HEK293T (cell line): ENCODE data around the gene RPA1.

Source experiments
- ARNT ChIP-seq: fragments of 450-650 bp; IDR thresholded peaks from 2 replicates; pipeline ENCODE4 v1.6.1; 2017; ENCODE audit warnings: mild to moderate bottlenecking
- BHLHE40 ChIP-seq: fragments of 450-650 bp; IDR thresholded peaks from 2 replicates; pipeline ENCODE4 v1.6.1; 2016; ENCODE audit warnings: mild to moderate bottlenecking, moderate library complexity, borderline replicate concordance
- CTBP1 ChIP-seq: fragments of 450-650 bp; IDR thresholded peaks from 2 replicates; pipeline ENCODE4 v1.6.1; 2016; ENCODE audit warnings: borderline replicate concordance
- ELF4 ChIP-seq: fragments of 450-650 bp; IDR thresholded peaks from 2 replicates; pipeline ENCODE4 v1.6.1; 2017; ENCODE audit warnings: antibody characterized with exemption
- FOXA1 ChIP-seq: fragments of 450-650 bp; IDR thresholded peaks from 2 replicates; pipeline ENCODE4 v1.6.1; 2016; ENCODE audit warnings: mild to moderate bottlenecking
- FOXK2 ChIP-seq: fragments of 450-650 bp; IDR thresholded peaks from 2 replicates; pipeline ENCODE4 v1.6.1; 2016; ENCODE audit warnings: mild to moderate bottlenecking
- FOXM1 ChIP-seq: fragments of 450-650 bp; IDR thresholded peaks from 2 replicates; pipeline ENCODE4 v1.6.1; 2017; ENCODE audit warnings: mild to moderate bottlenecking, borderline replicate concordance
- HDGF ChIP-seq: fragments of 450-650 bp; IDR thresholded peaks from 2 replicates; pipeline ENCODE4 v1.6.1; 2017; ENCODE audit warnings: antibody characterized with exemption, borderline replicate concordance
- L3MBTL2 ChIP-seq: fragments of 450-650 bp; conservative IDR thresholded peaks from 2 replicates; pipeline ENCODE4 v1.6.1; 2016; ENCODE audit warnings: mild to moderate bottlenecking
- NFRKB ChIP-seq: fragments of 450-650 bp; IDR thresholded peaks from 2 replicates; pipeline ENCODE4 v1.6.1; 2016; ENCODE audit warnings: mild to moderate bottlenecking, moderate library complexity
- SP1 ChIP-seq: fragments of 450-650 bp; IDR thresholded peaks from 2 replicates; pipeline ENCODE4 v1.6.1; 2017
- SUZ12 ChIP-seq: fragments of 450-650 bp; IDR thresholded peaks from 2 replicates; pipeline ENCODE4 v1.6.1; 2016; ENCODE audit warnings: mild to moderate bottlenecking
- TARDBP ChIP-seq: fragments of 450-650 bp; IDR thresholded peaks from 2 replicates; pipeline ENCODE4 v1.6.1; 2016

DNA sequence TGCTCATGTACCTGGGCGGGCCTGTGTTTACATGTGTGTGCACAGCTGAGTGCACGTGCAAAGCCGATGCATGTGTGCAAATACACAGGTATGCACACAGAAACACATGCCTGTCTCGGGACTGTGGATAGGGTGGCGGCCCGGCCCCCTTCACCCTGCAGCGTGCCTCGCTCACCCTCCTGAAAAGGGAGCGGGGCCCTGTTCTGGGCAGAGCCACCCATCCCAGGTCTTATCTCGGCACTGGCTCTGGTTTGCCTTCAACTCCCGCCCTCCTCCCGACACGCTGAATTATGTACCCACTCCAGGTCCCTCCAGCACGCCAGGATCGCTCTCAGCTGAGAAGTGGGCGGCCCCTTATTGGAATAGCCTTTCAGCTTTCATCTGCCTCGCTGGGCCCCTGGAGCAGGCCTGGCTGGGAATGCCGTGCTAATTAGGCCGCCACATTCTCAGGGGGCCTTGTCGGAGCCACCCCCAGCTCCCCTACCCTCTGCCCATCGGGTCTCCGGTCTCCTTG is 117.5 kb downstream of the RPA1 start:
- no peak for TF ChIP-seq ARNT
- no peak for TF ChIP-seq SUZ12
- TF ChIP-seq HDGF, result no peak
- TF ChIP-seq FOXA1, result no peak
- no peak for TF ChIP-seq SP1
- TF ChIP-seq ELF4, result no peak
- TF ChIP-seq FOXM1, result no peak
- no peak for TF ChIP-seq BHLHE40
- no peak for TF ChIP-seq NFRKB
- TF ChIP-seq FOXK2, result no peak
- no peak for TF ChIP-seq TARDBP
- TF ChIP-seq CTBP1, result no peak
- no peak for TF ChIP-seq L3MBTL2
